Stimulated activated CD8-positive, alpha-beta memory T cell treated with anti-CD3 and anti-CD28 coated beads, Interleukin-2, amount 100 ng/mL, for 48 hours (primary cell): ENCODE measurements around the gene FAM117A.
"Not testable (repeated sequence)": the region's sequence is repeated elsewhere in the genome, so short reads cannot be mapped to it uniquely, and the experiment has no call there.

Experiments used
- DNase-seq, 2 donors: peaks; one replicate each; pipeline ENCODE4 v3.0.0-alpha.2; 2020; ENCODE audit warnings: low read depth in 2 of 2

The FAM117A gene

GRCh38 chr17:49677933-49678847 lies 85.7 kb downstream of the FAM117A start, which contains the start of gene SPOP:
Gene SPOP, minus strand, starts transcription at chr17:49678097. Its CDS starts 55,287 bp downstream, at chr17:49622810.
- peak; percentile 97 for DNase-seq

GRCh38 chr17:49677134-49677932 lies 86.6 kb downstream of the FAM117A start:
- DNase-seq = peak; percentile 93 to 98

DNA sequence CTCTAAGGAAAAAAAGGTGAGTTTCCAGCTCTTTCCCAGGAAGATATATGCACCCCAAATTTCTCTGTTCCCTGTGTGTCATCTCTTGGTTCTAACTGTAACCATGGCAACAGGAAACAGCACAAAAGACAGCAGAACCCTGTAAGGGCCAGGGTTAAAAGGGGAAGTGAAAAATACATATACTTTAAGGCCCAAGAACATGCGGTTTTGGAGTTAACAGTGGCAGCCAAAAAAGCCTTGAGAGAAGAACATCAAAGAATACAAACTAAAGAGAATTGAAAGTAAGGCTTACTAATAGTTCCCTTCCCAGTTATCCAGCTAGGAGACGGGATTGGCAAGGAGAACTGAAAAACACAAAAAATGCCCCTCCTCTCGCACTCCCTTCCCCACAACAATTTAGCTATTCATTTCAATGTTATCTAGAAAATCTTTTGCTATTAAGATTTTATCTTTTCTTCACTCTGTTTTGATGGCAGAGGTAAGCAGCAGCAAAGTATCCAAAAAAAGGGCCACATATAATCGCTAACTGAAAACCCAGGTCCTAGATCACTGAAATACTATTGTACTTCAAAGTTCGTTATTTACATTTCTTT lies 87.6 kb downstream of the FAM117A start:
- DNase-seq = no peak

- no peak for DNase-seq
Measured at GRCh38 chr17:49674507-49674906, 89.4 kb downstream of the FAM117A start.

DNA sequence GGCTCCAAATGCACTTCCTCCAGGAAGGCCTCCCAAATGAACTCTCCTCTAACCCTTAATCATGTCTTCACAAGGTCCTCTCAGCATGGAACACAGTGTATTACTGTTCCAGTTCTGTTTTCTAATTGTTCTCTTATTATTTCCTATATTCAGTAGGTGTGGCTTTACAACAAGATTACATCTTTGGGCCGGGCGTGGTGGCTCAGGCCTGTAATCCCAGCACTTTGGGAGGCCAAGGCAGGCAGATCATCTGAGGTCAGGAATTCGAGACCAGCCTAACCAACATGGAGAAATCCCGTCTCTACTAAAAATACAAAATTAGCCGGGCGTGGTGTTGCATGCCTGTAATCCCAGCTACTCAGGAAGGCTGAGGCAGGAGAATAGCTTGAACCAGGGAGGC lies 90.3 kb downstream of the FAM117A start:
- not testable (repeated sequence) for DNase-seq

DNA sequence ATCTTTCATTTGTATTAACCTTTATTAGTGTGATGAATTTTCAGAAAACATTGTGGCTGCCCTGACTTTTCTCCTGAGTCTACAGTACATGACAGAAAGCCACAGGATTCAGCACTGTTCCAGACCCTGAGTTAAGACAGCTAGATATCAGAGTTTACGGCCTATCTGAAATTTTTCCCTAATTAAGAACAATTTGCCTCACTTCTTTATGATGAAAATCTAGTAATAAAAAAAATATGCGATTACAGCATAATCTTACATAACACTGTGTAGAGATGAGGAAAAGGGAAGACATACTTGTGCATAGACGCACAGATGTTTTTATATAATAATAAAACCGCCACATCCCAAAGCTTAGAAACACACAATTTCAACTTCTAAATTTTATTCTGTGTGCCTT lies 93.3 kb downstream of the FAM117A start:
- no peak for DNase-seq

DNA sequence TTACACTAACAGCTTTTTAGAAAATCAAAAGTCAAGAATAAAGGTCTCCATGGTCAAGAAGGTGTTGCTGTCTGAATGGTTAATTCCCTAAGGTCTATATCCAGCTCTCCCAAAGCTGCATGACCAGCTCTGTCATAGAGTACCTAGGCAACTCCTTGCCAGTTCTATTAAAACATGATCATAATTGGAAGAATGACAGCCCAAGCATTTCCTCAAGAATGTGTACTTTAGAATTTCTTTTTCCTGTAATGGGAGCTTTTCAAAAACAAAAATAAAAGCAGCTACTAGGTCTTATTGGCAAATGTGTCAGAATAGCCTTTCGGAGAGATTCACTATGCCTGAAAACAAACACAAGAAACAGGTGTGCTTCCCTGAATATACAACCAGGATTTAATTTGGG lies 93.9 kb downstream of the FAM117A start:
- no peak for DNase-seq

DNA sequence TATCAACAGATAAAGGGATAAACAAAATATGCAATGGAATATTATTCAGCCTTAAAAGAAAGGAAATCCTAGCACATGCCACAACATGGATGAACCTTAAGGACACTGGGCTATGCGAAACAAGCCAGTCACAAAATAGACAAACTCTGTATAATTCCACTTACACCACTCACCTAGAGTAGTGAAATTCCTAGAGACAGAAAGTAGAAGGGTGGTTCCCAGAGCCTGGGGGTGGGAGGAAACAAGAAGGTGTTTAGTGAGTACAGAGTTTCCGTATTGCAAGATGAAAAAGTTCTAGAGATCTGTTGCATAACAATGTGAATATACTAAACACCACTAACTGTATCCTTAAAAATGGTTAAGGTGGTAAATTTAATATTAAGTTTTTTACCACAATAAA lies 96.1 kb downstream of the FAM117A start:
- DNase-seq = no peak

DNA sequence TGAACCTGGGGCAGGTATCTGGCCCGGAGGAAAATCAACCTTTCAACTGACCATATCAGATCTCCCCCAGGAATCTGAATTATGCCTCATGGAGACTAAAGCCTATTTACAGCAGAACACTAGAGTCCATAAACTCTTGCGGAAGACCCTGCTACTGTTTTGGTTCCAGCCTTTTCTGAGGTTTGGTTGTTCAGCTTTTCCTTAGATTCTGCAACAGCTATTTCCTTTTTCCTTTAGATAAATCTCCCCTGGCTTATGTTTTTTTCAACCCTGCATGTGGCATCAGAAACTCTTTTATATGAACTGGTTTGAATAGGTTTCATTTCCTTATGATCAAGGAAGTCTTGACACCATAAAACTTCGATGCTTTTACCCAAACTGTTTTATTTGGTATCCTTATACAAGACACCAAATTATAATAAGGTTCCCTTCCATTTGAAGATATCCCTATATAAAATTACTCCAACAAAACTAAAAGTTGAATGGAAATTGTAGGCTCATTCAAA lies 99.2 kb downstream of the FAM117A start:
- no peak for DNase-seq
